ENCODE data around the gene SLC47A2. TPM values are rescaled to one million over a fixed set of nuclear protein-coding genes. Genes with fewer than 3 reads are reported as not detected.

The SLC47A2 gene
- total and polyA plus RNA-seq, 2 of the 13 experiments (the other 11 are each of a cell fraction or from before 2014, with no cell fraction given), result 0.04 TPM; not detected in 1

GRCh38 chr17:19703828-19704613 lies 12.4 kb downstream of the SLC47A2 start (continued):
- TF ChIP-seq, protein P1, sequence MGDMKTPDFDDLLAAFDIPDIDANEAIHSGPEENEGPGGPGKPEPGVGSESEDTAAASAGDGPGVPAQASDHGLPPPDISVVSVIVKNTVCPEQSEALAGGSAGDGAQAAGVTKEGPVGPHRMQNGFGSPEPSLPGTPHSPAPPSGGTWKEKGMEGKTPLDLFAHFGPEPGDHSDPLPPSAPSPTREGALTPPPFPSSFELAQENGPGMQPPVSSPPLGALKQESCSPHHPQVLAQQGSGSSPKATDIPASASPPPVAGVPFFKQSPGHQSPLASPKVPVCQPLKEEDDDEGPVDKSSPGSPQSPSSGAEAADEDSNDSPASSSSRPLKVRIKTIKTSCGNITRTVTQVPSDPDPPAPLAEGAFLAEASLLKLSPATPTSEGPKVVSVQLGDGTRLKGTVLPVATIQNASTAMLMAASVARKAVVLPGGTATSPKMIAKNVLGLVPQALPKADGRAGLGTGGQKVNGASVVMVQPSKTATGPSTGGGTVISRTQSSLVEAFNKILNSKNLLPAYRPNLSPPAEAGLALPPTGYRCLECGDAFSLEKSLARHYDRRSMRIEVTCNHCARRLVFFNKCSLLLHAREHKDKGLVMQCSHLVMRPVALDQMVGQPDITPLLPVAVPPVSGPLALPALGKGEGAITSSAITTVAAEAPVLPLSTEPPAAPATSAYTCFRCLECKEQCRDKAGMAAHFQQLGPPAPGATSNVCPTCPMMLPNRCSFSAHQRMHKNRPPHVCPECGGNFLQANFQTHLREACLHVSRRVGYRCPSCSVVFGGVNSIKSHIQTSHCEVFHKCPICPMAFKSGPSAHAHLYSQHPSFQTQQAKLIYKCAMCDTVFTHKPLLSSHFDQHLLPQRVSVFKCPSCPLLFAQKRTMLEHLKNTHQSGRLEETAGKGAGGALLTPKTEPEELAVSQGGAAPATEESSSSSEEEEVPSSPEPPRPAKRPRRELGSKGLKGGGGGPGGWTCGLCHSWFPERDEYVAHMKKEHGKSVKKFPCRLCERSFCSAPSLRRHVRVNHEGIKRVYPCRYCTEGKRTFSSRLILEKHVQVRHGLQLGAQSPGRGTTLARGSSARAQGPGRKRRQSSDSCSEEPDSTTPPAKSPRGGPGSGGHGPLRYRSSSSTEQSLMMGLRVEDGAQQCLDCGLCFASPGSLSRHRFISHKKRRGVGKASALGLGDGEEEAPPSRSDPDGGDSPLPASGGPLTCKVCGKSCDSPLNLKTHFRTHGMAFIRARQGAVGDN (CRISPR knock-in tag; IDR thresholded peaks at IDR 0.05), result peak; percentile 89
- TF ChIP-seq ZNF446 (CRISPR knock-in tag; IDR thresholded peaks at IDR 0.05) (no peak), NONO (IDR thresholded peaks at IDR 0.05) (no peak), NONO (CRISPR knock-in tag; conservative IDR thresholded peaks at IDR 0.05) (no peak), SMYD3 (CRISPR knock-in tag; IDR thresholded peaks at IDR 0.05) (no peak), ZNF670 (CRISPR knock-in tag; IDR thresholded peaks at IDR 0.05; ENCODE audit: borderline replicate concordance) (no peak), RAD51 (IDR thresholded peaks at IDR 0.05; ENCODE audit: borderline replicate concordance) (no peak), ZSCAN31 (CRISPR knock-in tag; IDR thresholded peaks at IDR 0.05; ENCODE audit: low read depth) (no peak), ZNF737 (CRISPR knock-in tag; IDR thresholded peaks at IDR 0.05; ENCODE audit: borderline replicate concordance) (no peak), ZNF484 (CRISPR knock-in tag; IDR thresholded peaks at IDR 0.05; ENCODE audit: borderline replicate concordance, low read depth) (no peak), ZNF589 (CRISPR knock-in tag; conservative IDR thresholded peaks at IDR 0.05) (no peak), NAIF1 (CRISPR knock-in tag; IDR thresholded peaks at IDR 0.05; ENCODE audit: borderline replicate concordance) (no peak), ZBTB42 (CRISPR knock-in tag; IDR thresholded peaks at IDR 0.05) (no peak), SMAD9 (CRISPR knock-in tag; IDR thresholded peaks at IDR 0.05) (no peak), SPEN (CRISPR knock-in tag; IDR thresholded peaks at IDR 0.05; ENCODE audit: low read depth) (no peak), EHMT2 (IDR thresholded peaks at IDR 0.05; ENCODE audit: borderline replicate concordance, low read depth, low read length) (no peak), ZSCAN20 (CRISPR knock-in tag; IDR thresholded peaks at IDR 0.05; ENCODE audit: borderline replicate concordance) (no peak)
- TF ChIP-seq, protein P2, sequence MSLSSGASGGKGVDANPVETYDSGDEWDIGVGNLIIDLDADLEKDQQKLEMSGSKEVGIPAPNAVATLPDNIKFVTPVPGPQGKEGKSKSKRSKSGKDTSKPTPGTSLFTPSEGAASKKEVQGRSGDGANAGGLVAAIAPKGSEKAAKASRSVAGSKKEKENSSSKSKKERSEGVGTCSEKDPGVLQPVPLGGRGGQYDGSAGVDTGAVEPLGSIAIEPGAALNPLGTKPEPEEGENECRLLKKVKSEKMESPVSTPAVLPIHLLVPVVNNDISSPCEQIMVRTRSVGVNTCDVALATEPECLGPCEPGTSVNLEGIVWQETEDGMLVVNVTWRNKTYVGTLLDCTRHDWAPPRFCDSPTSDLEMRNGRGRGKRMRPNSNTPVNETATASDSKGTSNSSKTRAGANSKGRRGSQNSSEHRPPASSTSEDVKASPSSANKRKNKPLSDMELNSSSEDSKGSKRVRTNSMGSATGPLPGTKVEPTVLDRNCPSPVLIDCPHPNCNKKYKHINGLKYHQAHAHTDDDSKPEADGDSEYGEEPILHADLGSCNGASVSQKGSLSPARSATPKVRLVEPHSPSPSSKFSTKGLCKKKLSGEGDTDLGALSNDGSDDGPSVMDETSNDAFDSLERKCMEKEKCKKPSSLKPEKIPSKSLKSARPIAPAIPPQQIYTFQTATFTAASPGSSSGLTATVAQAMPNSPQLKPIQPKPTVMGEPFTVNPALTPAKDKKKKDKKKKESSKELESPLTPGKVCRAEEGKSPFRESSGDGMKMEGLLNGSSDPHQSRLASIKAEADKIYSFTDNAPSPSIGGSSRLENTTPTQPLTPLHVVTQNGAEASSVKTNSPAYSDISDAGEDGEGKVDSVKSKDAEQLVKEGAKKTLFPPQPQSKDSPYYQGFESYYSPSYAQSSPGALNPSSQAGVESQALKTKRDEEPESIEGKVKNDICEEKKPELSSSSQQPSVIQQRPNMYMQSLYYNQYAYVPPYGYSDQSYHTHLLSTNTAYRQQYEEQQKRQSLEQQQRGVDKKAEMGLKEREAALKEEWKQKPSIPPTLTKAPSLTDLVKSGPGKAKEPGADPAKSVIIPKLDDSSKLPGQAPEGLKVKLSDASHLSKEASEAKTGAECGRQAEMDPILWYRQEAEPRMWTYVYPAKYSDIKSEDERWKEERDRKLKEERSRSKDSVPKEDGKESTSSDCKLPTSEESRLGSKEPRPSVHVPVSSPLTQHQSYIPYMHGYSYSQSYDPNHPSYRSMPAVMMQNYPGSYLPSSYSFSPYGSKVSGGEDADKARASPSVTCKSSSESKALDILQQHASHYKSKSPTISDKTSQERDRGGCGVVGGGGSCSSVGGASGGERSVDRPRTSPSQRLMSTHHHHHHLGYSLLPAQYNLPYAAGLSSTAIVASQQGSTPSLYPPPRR (CRISPR knock-in tag; IDR thresholded peaks at IDR 0.05; ENCODE audit: borderline replicate concordance), result peak; percentile 61; the same call in 1 of the 2 replicates
